Measurements from ENCODE around the gene TMEM91. TPM values are rescaled to one million over a fixed set of nuclear protein-coding genes. Genes with fewer than 3 reads are reported as not detected.
"Not testable (repeated sequence)": the region's sequence is repeated elsewhere in the genome, so short reads cannot be mapped to it uniquely, and the experiment has no call there.

The TMEM91 gene
- total RNA-seq, 1 donor from 2014 or later: 9.4 TPM

DNA sequence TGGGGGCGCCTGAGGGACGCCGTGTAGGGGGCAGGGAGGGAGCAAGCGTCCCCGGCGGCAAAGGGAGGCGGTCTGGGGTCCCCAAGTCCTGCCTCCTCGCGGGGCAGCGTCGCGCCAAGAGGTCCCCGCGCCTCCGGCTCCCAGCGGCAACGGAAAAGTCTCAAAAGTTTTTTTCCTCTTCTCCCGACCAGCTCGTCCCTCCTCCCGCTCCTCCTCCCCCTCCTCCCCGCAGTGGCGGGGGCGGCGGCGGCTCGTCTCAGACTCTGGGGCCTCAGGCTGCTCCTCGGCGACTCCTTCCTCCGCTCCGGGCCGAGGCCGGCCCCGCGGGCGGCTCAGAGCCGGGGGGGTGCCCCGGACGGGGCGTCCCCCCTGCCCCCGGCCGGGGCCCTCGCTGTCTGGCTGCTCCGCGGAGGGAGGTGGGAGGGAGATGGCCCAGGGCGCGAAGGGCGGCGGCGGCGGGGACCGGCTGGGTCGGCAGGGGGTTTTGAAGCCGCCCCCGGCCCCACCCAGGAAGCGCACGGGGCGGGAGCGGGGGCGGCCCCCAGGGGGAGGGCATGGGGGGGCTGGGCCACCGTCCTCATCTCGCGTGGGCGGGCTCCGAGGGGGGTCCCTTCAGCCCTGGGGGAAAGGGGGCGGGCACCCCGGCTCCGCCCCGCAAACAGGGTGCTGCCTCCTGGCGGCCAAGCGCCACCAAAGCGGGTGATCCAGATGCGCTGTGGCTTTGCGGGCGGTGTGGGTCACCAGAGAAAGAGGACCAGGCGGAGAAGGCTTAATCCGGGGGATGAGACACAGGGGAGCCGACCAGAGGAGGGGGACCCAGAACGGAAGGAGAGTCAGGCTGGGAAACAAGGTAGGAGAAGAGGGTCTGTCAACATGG lies 22.6 kb upstream of the TMEM91 start, which contains the start of gene TGFB1:
Gene TGFB1 (minus strand): TSS at position 457 of the 877 bp plus-strand sequence. CDS start 878 bp downstream, outside the sequence.
- peak; percentile 45 for DNase-seq

DNA sequence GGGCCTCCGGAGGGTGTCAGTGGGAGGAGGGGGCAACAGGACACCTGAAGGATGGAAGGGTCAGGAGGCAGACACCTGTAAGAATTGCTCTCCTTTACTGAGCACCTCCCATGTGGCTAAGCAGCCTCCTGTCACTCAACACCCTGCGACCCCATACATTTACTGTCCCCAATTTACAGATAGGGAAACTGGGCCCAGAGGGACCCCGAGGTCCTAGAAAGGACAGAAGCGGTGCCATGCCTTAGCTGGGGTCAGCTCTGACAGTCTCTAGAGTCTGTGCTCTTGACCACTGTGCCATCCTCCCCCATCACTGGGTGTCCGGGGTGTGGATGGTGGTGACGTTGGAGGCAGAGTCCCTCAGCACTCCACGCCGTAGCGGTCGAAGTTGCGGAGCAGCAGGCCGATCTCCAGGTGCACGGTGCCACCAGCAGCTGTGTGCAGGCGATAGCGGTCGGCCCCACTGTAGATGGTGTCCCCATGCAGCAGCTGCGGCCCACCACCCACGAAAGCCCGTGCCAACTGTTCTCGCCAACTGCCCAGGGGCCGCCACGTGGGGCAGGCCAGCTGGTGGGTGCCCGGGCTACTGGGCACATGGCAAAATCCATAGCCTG lies 21.9 kb upstream of the TMEM91 start:
- DNase-seq: no peak

DNA sequence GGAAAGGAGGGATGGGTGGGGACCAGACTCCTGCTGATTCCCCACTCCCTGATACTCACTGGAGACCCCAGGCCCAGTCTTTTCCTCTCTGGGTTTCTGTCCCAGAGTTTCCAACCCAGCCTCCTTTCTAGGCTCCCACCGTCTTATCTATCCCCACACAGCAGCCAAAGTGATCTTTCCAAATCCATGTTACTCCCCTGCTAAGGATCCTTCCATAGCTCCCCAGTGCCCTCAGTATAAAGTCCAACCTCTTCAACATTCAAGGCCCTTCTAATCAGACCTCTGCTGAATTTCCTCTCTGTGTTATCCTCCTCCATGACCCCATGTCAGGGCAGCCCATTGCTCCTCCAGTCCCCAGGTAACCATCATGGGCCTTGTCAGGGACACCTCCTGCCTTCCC lies 21.3 kb upstream of the TMEM91 start:
- DNase-seq: no peak

DNA sequence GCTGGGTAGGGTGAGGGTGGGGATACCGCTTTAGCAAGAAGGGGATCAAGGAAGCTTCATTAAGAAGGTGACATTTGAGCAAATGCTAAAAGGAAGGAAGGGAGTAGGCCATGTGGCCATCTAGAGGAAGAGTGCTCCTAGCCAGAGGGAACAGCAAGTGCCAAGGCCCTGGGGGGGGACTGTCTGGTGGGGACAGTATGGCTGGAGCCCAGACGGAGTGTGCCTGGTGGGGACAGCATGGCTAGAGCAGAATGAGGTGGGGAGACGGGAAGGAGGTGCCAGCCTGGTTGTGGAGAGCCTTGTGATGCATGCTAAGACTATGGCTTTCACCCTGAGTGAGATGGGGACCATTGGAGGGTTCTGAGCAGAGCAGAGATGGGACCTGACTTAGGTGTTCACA lies 20.5 kb upstream of the TMEM91 start:
- no peak for DNase-seq

DNA sequence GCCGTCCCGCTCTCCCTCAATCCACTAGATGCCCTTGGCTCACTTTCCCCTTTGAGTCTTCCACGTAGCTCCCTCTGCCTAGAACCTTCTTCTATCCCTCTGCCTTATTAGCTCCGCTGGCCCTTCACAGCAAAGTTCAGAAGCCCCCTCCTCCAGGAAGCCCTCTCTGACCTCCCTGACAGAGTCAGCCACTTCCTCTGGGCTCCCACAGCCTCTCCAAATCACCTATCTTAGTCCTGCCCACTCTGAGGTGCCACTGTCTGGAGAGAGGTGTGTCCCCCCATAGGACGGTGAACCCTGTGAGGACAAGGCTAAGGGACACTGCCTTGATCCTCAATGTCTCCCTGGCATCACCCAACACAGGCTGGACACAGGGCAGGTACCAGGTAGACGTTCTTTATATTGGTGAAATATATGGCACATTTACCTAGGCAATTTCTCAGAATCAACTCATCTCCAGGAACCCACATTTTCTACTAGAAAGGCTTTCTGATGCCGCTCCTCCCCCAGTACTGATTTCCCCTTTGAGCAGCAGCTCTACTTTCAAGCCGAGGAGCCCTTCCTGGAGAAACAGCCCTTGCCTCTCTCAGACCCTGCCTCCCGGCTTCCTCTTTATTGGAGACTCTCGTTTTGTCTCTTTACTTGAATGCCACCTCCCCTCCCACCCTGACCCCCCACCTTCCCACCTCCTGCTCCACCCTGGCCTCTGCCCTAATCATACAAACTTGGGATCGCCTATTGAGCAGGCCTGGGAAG lies 19.2 kb upstream of the TMEM91 start:
- no peak for DNase-seq

DNA sequence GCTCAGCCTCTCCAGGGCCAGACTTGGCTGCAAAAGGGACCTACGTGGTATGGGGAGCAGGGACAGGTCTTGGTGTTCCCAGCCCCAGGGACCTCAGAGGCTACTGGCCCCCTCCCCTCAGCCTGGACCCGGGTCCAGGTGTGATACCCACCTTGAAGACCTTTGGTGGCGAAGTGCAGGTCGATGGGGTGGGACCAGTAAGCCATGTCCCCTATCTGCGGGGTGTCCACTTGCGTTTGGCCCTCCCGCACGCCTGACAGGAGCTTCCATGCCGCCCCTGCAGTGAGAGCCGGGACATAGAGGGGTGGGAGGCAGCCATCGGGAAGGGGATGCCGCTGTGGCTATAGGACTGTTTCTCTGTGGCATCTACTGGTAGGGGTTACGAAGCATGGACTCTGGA lies 18.6 kb upstream of the TMEM91 start:
- no peak for DNase-seq

DNA sequence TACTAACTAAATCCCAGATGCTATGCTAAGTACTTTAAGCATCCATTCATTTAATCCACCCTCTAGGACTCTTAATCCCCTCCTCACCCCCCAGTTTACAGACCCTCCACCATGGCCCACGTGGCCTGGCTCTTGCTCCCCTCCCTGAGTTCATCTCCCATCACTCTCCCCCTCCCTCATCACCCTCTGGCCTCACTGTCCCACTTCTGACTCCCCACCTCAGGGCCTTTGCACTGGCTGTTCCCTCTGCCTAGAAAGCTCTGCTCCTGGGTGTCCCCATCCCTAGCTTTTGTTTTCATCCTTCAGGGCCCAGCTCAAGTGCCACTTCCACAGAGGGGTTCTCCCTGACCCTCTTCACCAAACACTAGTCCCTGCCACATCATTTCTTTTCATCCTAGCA lies 16.6 kb upstream of the TMEM91 start:
- no peak for DNase-seq

DNA sequence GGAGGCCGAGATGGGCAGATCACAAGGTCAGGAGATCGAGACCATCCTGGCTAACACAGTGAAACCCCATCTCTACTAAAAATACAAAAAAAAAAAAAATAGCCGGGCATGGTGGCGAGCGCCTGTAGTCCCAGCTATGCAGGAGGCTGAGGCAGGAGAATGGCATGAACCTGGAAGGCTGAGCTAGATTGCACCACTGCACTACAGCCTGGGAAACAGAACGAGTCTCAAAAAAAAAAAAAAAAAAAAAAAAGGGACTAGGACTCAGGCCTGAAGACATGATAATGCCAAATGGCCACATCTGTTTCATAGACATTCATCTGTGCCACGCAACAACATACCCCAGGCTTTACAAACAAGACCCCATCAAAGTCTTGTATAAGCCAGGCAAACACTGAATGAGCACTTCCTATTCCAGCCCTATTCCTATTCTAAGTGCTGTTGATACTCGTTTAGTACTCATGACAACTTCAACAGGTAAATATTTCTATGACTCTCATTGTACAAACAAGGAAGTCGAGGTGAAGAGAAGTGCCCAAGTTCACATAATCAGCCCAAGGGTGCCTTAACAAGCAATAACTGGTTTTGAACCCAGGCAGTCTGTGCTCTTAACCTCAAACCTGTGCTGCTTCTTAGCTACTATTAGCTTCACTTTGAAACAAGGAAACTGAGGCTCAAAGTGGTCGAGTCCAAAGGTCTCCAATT lies 14.0 kb upstream of the TMEM91 start:
- DNase-seq: no peak

DNA sequence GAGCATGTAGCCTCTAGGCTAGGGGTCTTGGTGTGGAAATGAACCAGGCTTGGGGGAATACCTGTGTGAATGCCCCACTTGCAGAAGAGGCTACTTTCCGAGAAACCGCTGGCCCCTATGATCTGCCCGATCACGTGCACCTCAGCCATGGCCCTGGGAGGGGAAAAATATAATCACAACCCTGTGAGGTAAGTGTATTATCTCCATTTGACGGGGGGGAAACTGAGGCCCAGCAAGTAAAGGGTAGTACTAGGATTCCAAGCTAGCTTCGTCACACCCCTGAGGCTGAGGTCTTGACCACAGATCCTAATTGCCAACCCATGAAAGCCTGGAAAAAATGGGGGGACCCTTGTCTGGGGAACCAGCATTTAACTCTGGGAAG lies 13.0 kb upstream of the TMEM91 start:
- DNase-seq: no peak

DNA sequence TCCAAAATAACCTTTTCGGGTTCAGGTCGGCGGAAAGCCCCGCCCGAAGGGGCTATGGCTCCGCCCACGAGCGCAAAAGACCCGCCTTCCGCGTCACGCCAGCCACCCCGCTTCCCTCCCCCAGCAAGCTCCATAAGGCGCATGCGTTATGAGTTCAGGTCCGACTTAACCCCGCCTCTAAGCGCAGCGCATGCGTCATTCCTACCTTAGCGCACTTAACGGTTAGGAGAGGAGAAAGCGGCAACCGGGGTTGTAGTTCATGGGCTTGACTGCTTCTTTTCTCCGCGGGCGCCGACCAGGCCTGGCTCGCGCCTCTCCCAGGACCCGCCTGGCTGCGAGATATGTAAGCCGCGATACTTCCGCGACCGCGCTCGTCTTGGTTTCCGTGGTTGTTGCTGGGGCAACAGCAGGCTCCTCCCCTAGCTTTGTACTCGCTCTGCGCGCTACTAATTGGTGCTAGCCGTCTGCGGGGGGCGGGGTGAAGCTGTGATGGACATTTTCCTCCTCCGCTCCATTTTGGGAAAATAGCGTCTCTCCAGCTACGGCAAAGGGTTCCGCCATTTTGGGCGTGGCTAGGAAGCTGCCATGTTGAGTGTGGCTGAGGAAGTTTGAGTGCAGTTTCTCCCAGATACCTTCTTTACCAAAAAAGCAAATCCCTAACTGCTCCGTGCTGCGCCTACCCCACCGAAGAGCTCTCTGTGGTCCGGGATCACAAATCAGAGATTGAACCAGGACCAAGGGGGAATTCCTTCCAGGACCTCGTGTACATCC lies 12.4 kb upstream of the TMEM91 start, which contains the start of gene B9D2:
Gene B9D2 (minus strand): TSS at position 397 of the 771 bp plus-strand sequence. CDS start 630 bp downstream, outside the sequence.
- DNase-seq: peak; percentile 97

DNA sequence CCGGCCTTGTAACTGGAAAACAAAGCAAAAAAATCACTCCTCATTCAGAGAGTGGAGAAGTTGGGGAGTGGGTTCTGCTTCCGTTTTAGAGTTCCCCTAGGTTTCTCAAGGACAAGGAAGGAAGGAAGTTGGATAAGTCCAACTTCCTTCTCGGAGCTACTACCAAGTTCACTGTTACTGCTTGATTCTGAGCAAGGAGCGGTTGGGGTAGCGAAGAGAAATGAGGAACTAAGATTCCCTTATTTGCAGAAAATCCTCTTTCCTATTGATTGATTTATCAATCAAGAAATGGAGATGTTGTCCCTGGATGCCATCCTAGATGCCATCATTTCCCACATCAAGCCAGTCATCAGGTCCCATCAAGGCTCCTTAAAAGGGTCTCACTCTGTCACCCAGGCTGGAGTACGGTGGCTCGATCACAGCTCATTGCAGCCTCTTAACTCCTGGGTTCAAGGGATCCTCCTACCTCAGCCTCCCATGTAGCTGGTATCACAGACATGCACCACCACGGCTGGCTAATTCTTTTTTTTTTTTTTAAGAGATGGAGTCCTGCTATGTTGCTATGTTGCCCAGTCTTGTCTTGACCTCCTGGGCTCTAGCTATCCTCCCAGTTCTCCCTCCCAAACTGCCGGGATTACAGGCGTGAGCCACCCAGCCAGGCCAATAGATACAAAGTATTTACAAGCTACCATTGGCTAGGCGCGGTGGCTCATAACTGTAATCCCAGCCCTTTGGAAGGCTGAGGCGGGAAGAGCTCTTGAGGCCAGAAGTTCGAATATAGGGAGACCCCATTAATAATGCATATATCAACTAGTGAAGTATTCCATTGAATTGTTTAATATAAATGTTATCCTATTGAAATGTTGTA lies 11.6 kb upstream of the TMEM91 start:
- DNase-seq: no peak

DNA sequence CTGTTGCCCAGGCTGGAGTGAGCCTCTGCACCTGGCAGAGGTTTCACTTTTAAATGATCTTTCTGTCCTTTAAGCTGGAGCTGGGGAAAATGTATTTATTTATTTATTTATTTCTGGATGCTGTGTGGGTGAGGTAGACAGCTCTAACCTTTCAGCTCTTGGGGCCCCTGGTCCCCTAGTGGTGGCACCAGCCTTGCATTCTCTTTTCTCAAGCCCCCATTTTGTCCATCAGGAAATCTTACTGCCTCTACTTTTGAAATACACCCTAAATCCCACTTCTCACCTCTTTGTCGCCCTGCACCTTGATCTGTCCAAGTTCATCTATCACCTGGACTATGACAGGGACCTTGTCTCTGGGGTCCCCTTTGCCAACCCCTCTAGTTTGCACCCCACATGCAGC lies 10.2 kb upstream of the TMEM91 start:
- DNase-seq: no peak

DNA sequence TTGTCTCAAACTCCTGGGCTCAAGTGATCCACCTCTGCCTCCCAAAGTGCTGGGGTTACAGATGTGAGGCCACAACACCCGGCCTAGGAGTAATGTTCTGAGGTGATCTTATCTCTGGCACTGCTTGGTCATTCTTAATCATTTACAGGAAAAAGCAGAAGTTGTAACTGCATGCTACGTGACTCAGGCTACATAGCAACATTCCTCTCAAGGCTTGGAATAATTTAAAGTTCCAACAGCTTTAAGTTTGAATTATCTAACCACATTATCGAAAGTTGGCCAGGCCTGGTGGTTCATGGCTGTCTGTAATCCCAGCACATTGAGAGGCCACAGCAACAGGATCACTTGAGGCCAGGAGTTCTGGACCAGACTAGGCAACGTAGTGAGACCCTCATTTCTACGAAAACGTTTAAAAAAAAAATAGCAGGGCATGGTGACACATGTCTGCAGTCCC lies 8.5 kb upstream of the TMEM91 start:
- DNase-seq: no peak

DNA sequence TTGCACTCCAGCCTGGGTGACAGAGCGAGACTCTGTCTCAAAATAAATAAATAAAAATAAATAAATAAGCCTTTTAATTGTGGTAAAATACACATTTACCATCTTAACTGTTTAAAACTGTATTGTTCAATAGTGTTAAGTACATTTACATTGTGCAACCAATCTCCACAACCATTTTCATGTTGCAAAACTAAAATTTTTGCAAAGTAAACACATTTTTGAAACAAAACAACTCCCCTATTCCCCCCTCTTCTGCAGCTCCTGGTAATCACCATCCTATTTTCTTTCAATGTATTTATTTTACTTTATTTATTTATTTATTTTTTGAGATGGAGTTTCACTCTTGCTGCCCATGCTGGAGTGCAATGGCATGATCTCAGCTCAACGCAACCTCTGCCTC lies 6.6 kb upstream of the TMEM91 start:
- DNase-seq: no peak

DNA sequence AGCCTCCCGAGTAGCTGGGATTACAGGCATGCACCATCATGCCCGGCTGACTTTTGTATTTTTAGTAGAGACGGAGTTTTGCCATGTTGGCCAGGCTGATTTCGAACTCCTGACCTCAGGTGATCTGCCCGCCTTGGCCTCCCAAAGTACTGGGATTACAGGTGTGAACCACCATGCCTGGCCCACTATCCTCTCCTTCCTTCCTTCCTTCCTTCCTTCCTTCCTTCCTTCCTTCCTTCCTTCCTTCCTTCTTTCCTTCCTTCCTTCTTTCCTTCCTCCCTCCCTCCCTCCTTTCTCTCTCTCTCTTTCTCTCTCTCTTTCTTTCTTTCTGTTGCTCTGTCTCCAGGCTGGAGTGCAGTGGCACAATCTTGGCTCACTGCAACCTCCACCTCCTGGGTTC lies 5.2 kb upstream of the TMEM91 start:
- not testable (repeated sequence) for DNase-seq

DNA sequence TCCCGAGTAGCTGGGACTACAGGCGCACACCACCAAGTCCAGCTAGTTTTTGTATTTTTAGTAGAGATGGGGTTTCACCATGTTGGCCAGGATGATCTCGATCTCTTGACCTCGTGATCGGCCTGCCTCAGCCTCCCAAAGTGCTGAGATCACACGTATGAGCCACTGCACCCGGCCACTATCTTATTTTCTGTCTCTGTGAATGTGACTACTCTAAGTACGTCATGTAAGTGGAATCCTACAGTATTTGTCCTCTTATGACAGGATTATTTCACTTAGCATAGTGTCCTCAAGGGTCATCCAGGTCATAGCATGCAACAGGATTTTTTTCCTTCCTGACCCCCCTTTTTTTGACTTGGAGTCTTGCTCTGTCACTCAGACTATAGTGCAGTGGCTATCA lies 4.8 kb upstream of the TMEM91 start:
- no peak for DNase-seq

DNA sequence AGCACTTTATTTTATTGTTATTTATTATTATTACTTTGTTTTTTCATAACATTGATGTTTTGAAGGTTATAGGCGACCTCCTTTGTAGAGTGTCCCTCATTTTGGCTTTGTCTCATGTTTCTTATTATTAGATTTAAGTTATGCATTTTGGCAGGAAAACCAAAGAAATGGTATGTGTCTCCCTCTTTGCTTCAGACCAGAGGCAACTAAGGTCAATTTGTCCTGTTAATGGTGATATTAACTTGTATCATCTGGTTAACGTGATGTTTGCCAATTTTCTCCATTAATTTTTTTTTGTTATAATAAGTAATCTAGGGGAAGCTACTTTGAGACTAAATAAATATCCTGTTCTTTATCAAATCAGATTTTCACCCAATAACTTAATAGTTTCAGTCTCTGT lies 3.8 kb upstream of the TMEM91 start:
- DNase-seq: no peak

DNA sequence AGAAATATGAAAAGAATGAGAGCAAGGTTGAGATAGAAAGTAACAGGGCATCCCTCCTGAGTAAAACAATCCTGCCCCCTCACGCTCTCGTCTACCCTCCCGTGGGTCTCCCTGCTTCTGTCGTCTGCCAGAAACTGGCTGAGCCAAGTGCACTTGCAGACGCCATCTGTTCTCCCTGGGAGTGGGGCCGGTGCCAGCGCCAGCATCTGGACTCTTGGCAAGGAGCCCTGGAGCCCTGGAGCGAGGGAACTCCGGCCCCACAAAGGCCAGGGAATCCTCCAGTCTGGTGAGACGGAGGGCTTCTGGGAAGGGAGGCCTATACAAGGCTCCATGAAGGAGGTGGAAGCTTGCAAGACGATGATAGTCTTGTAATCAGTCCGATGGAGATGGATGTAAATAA lies 2.3 kb upstream of the TMEM91 start:
- DNase-seq: peak; percentile 68

DNA sequence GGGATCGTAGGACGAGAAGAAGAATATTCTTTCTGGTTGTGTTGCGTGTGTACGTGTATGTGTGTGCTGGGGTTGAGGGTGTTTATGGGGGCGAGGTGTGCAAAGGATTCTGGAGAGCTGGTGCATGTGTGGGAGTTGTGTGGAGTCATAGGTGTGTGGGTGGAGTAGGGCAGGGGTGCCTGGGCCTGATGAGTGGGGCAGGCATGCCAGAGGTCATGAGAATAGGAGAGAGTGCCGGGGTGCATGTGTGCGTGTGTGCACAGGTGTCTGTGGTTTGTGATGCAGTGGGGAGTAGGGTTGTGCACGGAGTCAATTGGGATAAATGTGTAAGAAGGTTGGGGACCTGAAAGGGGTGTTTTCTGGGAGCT lies 649 bp downstream of the TMEM91 start:
- DNase-seq: no peak

DNA sequence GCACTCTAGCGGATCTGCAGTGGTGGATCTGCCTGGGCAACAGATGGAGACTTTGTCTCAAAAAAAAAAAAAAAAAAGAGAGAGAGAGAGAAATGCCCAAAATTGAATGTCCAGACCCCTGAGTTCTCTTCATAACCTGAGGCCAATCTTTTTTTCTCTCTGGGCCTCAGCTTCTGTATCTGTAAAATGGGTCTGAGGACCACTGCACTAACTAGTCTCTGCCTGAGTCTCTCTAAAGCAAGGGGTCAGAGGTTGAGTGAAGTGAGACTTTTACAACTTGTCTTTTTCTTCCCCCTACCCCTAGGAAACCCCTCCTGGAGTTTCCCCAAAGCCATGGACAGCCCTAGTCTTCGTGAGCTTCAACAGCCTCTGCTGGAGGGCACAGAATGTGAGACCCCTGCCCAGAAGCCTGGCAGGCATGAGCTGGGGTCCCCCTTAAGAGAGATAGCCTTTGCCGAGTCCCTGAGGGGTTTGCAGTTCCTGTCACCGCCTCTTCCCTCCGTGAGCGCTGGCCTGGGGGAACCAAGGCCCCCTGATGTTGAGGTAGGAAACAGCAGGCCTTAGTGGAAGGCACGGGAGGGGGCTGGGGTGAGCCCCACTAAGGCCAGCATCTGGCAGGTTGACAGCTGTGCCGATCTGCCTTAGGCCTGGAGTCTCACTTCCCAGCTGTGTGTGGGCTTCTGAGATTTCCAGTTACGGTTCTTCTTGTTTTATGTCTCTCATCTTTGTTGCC lies 1.8 kb downstream of the TMEM91 start:
- no peak for DNase-seq

Data from occipital lobe (tissue), 2 donors.